Frontal cortex (tissue), 4 donors: ENCODE results near the gene SPRED2. TPM values are rescaled to one million over a fixed set of nuclear protein-coding genes. Genes with fewer than 3 reads are reported as not detected.

Source experiments
- DNase-seq, 2 donors: peaks; one replicate each; pipeline ENCODE4 v3.0.0; 2012; ENCODE audit warnings: low spot score in 2 of 2
- FAIRE-seq: peaks from 2 replicates; lab custom pipeline; 2012; peaks lifted over from hg19 to GRCh38; lab: Jason Lieb, UNC
- total RNA-seq: library from RNA; depleted of rRNA; stranded (reverse); fragments of >200 nt; gene quantifications from one replicate; pipeline ENCODE4 v1.2.3, GENCODE V29; 2014
- donor health status: control.
- donor health status: control.
- donor health status: control.

SPRED2 gene
- total RNA-seq, 1 donor from 2014 or later, result 8.2 TPM

- no peak for FAIRE-seq
- DNase-seq, result no peak
Measured at GRCh38 chr2:65443509-65444186, 11.2 kb upstream of the SPRED2 start.

DNA sequence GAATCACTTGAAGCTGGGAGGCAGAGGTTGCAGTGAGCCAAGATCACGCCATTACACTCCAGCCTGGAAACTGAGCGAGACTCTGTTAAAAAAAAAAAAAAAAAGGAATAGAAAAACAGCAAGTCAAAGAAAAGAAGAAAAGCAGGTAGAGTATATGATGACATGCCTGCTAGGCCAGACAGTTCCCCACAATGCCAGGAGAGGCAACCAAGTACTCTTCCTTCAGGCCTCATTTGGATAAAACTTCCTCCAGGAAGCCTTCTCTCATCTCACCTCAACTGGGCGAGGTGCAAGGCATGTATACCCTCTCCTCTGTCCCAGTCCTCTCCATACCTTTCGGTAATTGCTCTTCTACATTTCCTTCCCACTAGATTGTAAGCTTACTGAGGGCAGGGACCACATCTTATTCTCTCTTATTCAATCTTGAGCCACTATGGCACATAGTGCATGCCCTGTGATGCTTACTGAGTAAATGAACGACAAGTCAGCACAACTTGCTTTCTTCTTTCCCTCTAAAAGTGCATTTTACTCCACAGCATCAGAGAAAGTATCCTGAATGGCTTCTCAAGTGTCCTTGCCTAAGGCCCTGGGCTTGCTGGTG lies 10.1 kb upstream of the SPRED2 start:
- no peak for FAIRE-seq
- DNase-seq, result no peak

DNA sequence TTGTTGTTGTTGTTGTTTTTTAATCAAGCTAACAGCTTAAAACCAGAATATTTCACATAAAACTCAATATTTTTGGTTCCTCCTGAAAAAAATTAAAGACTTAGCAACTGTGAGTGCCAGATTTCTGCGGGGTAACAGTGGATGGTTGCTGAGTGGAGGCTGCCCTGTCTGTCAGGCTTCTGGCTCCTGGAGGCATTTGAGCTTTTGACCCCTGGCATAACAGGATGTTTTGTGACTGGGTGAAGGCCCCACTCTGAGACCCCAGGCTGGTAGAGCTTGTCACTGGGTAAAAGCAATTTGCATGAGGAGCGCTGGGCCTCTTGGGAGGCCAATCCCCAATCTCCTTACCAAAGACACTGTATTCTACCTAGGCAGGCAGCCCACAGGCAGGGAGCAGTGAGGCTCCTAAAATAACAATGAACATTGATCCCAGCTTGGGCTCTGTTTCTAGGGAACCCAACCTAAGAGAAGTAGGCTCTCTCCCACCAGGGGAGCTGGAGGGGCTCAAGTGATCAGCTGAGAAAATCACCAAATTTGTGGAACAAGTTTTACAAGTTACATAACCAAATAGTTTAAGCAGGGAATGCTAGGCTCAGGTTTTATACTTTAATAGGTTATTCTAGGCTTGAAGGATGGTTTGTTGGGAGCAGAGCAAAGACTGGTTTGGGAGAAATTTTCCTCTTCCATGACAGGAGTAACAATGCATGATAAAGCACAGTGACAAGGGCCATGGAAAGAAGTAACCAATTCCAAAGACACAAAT lies 5.9 kb upstream of the SPRED2 start:
- no peak for DNase-seq
- no peak for FAIRE-seq

DNA sequence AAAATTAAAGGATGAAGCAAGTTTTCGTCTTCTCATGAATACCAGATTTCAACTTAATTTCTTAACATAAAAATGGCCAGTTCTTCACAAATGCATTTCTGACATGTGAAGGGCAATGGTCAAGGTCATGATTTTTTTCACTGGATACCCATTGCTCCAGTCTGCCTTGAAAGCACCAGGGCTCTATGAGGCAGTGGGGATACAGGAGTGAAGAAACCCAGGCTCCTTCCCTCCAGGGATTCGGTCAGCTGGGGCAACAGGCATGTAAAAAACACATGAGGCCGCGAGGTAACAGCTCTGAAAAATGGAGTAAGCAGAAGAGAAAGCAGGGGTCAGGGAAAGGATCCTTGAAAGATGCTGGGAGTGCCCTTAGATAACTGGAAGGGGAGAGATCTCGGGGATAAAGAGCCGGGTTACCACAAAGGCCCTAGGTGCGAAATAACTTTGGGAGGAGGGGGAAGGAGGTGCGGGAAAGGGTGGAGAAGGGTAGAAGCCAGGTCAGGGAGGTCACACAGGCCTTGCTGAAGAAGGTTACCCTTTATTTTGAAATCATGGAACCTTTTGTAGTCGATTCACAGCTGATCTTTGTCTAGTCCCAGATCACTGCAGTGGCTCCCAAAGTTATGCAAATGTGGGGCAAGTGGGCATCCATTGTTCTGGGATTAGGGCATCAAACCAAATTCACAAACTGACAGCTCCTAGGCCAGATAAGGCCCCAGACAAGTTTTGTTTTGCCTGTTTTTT lies 5.2 kb upstream of the SPRED2 start:
- FAIRE-seq, result no peak
- no peak for DNase-seq

DNA sequence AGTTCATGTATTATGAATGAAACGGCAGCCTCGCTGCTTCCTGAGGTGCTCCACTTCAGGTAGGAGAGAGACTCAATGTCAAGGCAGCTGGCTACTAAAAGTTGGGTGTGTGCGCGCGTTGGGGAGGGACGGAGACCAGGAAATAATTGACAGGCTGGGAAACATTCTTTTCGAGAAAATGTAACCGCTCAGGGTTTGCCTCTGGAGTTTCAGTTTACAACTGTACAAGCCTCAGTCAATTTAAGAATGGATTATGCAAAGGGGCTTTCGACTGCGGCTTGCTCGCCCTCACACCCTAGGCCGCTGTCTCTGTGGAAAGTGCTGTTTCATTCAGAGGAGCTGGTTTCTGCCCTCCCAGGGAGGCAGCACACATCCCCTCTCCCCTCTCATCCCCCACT lies 4.4 kb upstream of the SPRED2 start:
- DNase-seq (no peak), FAIRE-seq (no peak)

DNA sequence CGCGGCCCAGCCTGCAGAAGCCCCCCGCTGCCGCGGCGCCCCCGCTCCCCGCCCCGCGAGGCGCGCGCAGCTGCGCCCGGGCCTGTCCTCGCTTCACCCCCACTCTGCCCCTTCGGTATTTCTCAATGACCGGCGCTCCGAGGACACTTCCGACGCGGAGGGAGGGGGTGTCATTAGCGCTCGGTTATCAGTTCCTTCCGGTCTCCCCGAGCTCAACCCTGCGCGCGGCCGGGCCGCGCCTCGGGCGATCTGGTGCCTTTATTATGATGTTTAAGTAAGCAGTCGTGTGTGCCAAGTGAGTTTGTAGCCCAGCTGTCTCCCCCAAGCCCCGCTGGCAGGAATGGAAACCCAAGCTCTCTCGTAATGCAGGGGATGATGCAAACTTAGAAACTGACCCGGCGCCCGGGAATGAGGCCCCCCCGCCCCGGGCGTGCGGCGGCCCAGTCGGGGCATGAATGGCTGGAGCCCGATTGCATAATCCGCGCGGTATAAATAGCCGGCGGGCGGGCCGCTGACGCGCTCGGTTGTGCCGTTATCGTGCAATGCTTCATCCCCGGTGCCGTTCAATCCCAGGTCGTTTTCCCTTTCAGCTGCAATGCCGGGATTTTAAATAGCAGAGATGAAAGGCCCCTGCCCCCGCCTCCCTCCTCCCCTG lies 3.9 kb upstream of the SPRED2 start:
- no peak for FAIRE-seq
- peak; percentile 77 to 84 for DNase-seq

DNA sequence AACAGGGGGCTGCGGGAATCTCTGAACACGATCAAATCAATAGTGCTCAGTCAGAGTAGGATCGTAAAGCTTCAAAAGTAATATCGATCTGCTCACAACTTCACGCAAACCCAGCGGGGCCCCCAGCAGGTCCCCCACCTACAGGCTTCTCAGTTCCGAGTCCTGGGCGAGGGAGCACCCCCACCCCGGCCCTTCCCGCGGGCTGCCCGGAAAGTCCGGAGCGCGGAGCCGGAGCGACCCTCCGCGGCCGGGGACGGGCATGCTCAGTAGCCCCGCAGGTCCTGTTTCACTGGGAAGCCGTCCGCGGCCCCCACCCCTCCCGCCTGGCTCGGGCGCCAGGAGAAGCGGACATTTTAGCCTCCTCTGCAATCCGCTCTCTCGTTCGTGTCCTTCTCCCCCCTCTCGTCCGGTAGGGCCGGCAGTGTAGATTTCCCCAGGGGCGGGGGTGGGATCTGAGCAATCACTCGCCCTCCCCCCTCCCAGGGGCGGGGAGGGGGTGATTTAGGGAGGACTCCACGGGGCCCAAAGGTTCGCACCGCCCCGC lies 3.3 kb upstream of the SPRED2 start:
- FAIRE-seq, result no peak

GRCh38 chr2:65434592-65435241 lies 2.3 kb upstream of the SPRED2 start:
- DNase-seq (no peak), FAIRE-seq (no peak)

More for the DNA sequence above, 3.3 kb upstream of the SPRED2 start:
- DNase-seq, result peak; percentile 83 to 88

- FAIRE-seq (no peak), DNase-seq (peak; percentile 14 to 49)
Measured at GRCh38 chr2:65431421-65432226, 775 bp downstream of the SPRED2 start.

- DNase-seq (peak; percentile 37 to 67), FAIRE-seq (no peak)
Measured at GRCh38 chr2:65430603-65431420, 1.6 kb downstream of the SPRED2 start.

DNA sequence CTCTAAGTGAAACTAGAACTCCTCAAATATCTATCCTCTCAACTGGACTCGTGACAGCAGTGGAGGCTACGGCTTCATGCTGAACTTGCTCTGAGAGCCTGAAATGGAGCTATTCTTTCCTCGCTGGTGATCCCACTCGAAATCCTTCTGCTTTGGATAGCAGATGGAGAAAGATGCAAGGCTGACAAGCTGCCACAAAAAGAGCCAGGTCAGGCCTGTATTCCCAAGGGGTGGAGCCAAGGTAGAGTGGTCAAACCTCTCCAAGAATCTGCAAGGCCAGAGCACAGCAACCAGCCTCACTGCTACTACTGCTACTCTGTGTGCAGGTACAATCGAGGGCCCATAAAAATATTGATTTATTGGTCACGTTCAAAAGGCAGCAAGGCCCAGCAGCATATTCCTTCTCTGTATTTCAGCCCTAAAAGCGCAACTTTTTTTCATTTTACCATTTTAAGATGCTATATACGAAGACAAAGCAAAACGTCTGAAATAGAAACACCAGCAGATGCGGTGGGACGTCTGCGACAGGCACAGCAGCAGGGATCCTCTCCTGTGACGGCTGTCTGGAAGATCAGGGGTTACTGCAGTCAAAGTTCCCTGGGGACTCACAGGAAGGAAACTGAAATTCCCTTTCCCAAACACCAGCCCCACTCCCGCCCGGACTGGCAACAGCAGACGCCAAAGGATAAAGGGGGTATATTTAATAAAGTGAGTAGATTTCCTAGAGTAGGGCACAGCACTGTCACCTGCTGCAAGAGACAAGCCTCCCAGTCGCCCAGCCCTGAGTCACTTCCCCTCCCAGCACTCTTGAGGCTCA lies 2.4 kb downstream of the SPRED2 start:
- FAIRE-seq, result no peak
- no peak for DNase-seq

DNA sequence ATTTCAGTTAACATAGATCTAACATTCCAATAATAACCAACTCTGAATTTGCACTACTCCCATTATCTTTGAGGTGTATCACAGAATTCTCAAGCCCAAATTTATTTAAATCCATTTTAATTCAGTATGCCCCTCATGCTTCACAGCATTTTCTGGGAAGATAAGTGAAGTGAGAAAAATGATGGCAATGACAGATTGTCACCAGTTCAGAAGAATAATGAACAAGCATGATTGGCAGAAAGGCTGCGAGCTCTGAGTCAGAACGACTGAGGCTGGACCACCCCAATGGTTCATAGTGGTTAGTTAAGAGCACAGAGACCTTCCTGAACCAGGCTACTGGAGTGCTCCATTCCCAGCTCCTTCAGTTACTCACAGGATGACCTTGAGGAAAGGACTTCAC lies 4.9 kb downstream of the SPRED2 start:
- FAIRE-seq (no peak), DNase-seq (no peak)

GRCh38 chr2:65425276-65425675 lies 7.1 kb downstream of the SPRED2 start:
- FAIRE-seq (no peak), DNase-seq (no peak)

- DNase-seq (no peak), FAIRE-seq (no peak)
Measured at GRCh38 chr2:65424391-65424790, 8.0 kb downstream of the SPRED2 start.

DNA sequence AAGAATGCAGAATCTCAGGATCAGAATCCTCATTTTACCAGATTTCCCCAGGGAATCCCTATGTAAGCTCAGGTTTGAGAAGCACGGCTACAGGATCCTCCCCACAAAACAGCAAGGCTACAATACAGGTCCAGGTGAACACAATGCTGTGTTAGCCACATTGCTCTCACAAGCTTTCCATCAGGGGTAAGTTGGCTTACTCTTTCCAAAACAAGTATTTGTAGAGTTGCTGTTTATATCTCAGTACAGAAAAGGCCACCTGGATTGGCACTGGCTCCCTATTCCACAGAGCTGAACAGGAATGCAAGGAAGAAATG lies 11.0 kb downstream of the SPRED2 start:
- FAIRE-seq (no peak), DNase-seq (no peak)

DNA sequence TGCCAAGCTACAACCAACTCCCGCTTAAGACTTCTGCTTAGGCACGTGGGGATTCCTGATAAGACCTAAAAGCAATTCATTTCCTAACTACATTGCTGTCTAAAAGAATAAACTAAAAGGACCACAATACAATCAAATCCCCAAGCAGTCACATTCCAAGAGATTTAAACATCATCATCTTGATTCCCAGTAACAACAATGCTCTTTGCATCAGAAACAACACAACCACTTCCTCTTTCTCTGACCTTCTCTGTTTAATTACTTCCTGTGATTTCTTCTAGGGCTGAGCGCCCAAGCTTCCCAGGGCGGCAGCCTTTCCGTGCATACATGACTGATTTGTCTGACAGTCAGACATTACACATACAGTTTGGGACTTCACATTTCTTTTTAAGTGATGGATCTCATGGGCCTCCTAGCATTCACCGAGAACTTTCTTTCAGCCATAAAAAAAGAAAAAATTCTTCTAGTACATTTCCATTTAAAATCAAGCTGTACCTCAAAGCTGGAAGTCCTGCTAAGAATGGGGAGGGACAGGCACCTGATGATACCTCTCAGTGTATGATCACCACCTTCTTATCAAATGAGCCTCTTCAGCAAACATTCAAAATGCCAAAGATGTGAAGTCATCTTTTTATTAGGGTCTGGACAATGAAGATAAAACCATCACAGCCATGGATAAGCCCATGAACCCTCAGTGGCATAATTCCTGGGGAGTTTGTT lies 11.5 kb downstream of the SPRED2 start:
- DNase-seq (no peak), FAIRE-seq (no peak)
